GM23338 (cell line): ENCODE results near the gene ZYG11B. TPM values are rescaled to one million over a fixed set of nuclear protein-coding genes. Genes with fewer than 3 reads are reported as not detected.
A peak's percentile ranks its signal among the peaks of the same experiment; 100 is the strongest.
"Not testable (repeated sequence)": the region's sequence is repeated elsewhere in the genome, so short reads cannot be mapped to it uniquely, and the experiment has no call there.

Experiments used
- ATAC-seq: fragments of 200-7000 bp; cut with Tn5 transposase; 3 replicates; pipeline ENCODE4 v1.9.1; 2020
- DNase-seq: peaks from one replicate; pipeline ENCODE4 v3.0.0-alpha.2; 2015; ENCODE audit warnings: low spot score
- H2AFZ ChIP-seq: fragments of 200-600 bp; sonication (generic); 2 replicates; pipeline ENCODE4 v1.8.0; 2016; ENCODE audit warnings: antibody characterized with exemption, mild to moderate bottlenecking, moderate library complexity
- H3F3A ChIP-seq: fragments of 200-600 bp; sonication (generic); replicated peaks from 2 replicates; pipeline ENCODE4 v1.8.0; 2017; ENCODE audit warnings: antibody characterized with exemption, mixed run types, low read depth
- H3K27ac ChIP-seq: fragments of 200-600 bp; sonication (generic); 2 replicates; pipeline ENCODE4 v1.6.1; 2016; ENCODE audit warnings: low read depth
- H3K27me3 ChIP-seq: fragments of 200-600 bp; sonication (generic); 2 replicates; pipeline ENCODE4 v1.8.0; 2016; ENCODE audit warnings: mild to moderate bottlenecking, mixed run types, moderate library complexity; ENCODE audit not compliant: insufficient read depth
- H3K36me3 ChIP-seq: fragments of 200-600 bp; sonication (generic); 2 replicates; pipeline ENCODE4 v1.8.0; 2016; ENCODE audit warnings: mild to moderate bottlenecking; ENCODE audit not compliant: insufficient read depth
- H3K4me1 ChIP-seq: fragments of 200-600 bp; sonication (generic); 2 replicates; pipeline ENCODE4 v1.8.0; 2016; ENCODE audit warnings: mild to moderate bottlenecking, moderate library complexity; ENCODE audit not compliant: insufficient read depth
- H3K4me2 ChIP-seq: fragments of 200-600 bp; sonication (generic); 2 replicates; pipeline ENCODE4 v1.7.1; 2017; ENCODE audit warnings: mixed run types
- H3K4me3 ChIP-seq: fragments of 200-600 bp; sonication (generic); 2 replicates; pipeline ENCODE4 v1.6.1; 2016; ENCODE audit warnings: mixed run types
- H3K79me2 ChIP-seq: fragments of 200-600 bp; sonication (generic); replicated peaks from 2 replicates; pipeline ENCODE4 v1.8.0; 2017; ENCODE audit warnings: mild to moderate bottlenecking; ENCODE audit not compliant: insufficient read depth
- H3K9me2 ChIP-seq: fragments of 200-600 bp; sonication (generic); 2 replicates; pipeline ENCODE4 v1.8.0; 2017; ENCODE audit not compliant: insufficient read depth
- H4K20me1 ChIP-seq: fragments of 200-600 bp; sonication (generic); replicated peaks from 2 replicates; pipeline ENCODE4 v1.8.0; 2017; ENCODE audit warnings: mild to moderate bottlenecking; ENCODE audit not compliant: insufficient read depth
- H3K27ac Mint-ChIP-seq: 2 replicates; pipeline ENCODE4 v1.8.0; 2020; ENCODE audit warnings: inconsistent platforms, mild to moderate bottlenecking, moderate library complexity, mixed read lengths
- H3K27me3 Mint-ChIP-seq: 3 replicates; pipeline ENCODE4 v1.8.0; 2022; ENCODE audit warnings: low read depth, mild to moderate bottlenecking, moderate library complexity, mixed read lengths, inconsistent platforms; ENCODE audit not compliant: insufficient read depth, poor library complexity
- H3K36me3 Mint-ChIP-seq: 3 replicates; pipeline ENCODE4 v1.8.0; 2021; ENCODE audit warnings: low read depth, mild to moderate bottlenecking, inconsistent platforms, moderate library complexity, mixed read lengths
- H3K4me1 Mint-ChIP-seq: 3 replicates; pipeline ENCODE4 v1.8.0; 2020; ENCODE audit warnings: mild to moderate bottlenecking, inconsistent platforms, mixed read lengths
- H3K4me3 Mint-ChIP-seq: 3 replicates; pipeline ENCODE4 v1.8.0; 2021; ENCODE audit warnings: moderate library complexity, mild to moderate bottlenecking, inconsistent platforms, mixed read lengths
- H3K9me3 Mint-ChIP-seq: 3 replicates; pipeline ENCODE4 v1.8.0; 2020; ENCODE audit warnings: moderate library complexity, mild to moderate bottlenecking, inconsistent platforms, mixed read lengths
- CREB1 ChIP-seq: fragments of 250-450 bp; sonication (Bioruptor Pico); IDR thresholded peaks from 2 replicates; pipeline ENCODE4 v1.5.0; 2020; ENCODE audit warnings: low read depth, mild to moderate bottlenecking, moderate library complexity
- EZH2 ChIP-seq: fragments of 200-600 bp; sonication (generic); IDR thresholded peaks from one replicate; pipeline ENCODE4 v1.8.0; 2017; ENCODE audit warnings: antibody characterized with exemption, mild to moderate bottlenecking, low read depth; ENCODE audit not compliant: unreplicated experiment
- JUNB ChIP-seq: IDR thresholded peaks from one replicate; pipeline ENCODE4 v1.6.1; 2016; ENCODE audit warnings: antibody characterized with exemption; ENCODE audit not compliant: unreplicated experiment
- NANOG ChIP-seq: IDR thresholded peaks from 2 replicates; pipeline ENCODE4 v1.6.1; 2016; ENCODE audit warnings: antibody characterized with exemption, borderline replicate concordance
- STAT1 ChIP-seq: IDR thresholded peaks from one replicate; pipeline ENCODE4 v1.6.1; 2016; ENCODE audit warnings: antibody characterized with exemption; ENCODE audit not compliant: unreplicated experiment
- ZNF114 ChIP-seq: fragments of 250-450 bp; sonication (Bioruptor Pico); IDR thresholded peaks from 2 replicates; pipeline ENCODE4 v1.5.0; 2020; ENCODE audit warnings: mild to moderate bottlenecking, moderate library complexity
- ZNF331 ChIP-seq: fragments of 250-450 bp; sonication (Bioruptor Pico); IDR thresholded peaks from 2 replicates; pipeline ENCODE4 v1.5.0; 2020; ENCODE audit warnings: low read depth, mild to moderate bottlenecking, moderate library complexity
- polyA plus RNA-seq: library from polyadenylated mRNA; unstranded; fragments of >200 nt; fragmentation: Nextera tagmentation; extraction: Ambion mirVana; gene quantifications from 2 replicates; pipeline ENCODE4 v1.2.1, GENCODE V29; 2016
- total RNA-seq: library from RNA; depleted of rRNA; stranded (reverse); fragments of >200 nt; shearing (Covaris generic); gene quantifications from 2 replicates; pipeline ENCODE4 v1.2.3, GENCODE V29; 2014
- TF ChIP-seq, protein P1 (sequence below), 2 experiments: fragments of 200-600 bp in 1 of 2; sonication (generic) in 1 of 2; conservative IDR thresholded peaks; 2 replicates each; pipeline versions ENCODE4 v1.5.1 to v1.6.1; 2016 to 2017; ENCODE audit warnings: antibody characterized with exemption in 2 of 2, low read depth in 2 of 2, mild to moderate bottlenecking in 2 of 2, moderate library complexity in 1 of 2
- TF ChIP-seq, protein P2 (sequence below): IDR thresholded peaks from one replicate; pipeline ENCODE4 v1.6.1; 2018; ENCODE audit warnings: antibody characterized with exemption; ENCODE audit not compliant: unreplicated experiment
- TF ChIP-seq, protein P3 (sequence below): IDR thresholded peaks from 2 replicates; pipeline ENCODE4 v1.6.1; 2016; ENCODE audit warnings: antibody characterized with exemption

The ZYG11B gene
- total and polyA plus RNA-seq, 2 experiments from 2014 or later: 7.8 to 42.3 TPM

DNA sequence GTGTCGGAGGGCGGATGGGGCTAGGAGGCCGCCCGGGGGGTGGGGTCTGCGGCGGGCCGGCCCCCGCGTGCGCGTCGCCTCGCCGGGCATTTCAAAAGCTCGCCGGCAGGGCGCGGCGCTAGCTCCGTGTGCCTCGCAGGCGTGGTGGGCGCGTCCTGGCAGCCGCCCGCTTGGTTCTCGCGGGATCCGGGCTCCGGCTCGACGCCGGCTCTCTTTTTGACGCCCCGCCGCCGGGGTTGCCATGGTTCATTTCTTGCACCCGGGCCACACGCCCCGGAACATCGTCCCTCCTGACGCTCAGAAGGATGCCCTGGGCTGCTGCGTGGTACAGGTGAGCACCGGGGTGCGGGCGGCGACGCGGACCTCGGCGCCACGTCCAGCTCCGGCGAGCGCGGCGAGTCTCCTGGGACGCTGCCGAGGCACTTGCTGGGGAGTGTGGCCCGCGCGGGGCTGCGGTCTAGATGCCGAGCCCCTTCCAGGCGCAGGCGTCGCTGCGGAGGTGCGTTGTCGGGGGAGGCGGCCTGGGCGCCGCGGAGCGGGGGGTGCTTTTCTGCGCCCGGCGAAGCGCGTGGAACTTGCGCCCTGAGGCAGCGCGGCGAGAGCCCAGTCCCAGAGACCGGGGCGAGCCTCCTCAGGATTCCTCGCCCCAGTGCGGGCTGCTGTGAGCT lies 116.5 kb downstream of the ZYG11B start, which contains the start of gene ZYG11A:
Gene ZYG11A (plus strand): TSS at position 118 of the 668 bp plus-strand sequence. CDS start 124 bp downstream, at position 242.
- no peaks in the 10 kb centered on the region for H3K4me1 Mint-ChIP-seq
- Histone ChIP-seq H3K27ac (no peak within 1 kb of the TSS), H3K36me3 (no peaks in the 10 kb centered on the region), H3K4me3 (peak within 1 kb of the TSS; percentile 79), H3K79me2 (peaks cover 15% of the 10 kb centered on the region; the same call in 1 of the 2 replicates), H3F3A (peaks cover 5% of the 10 kb centered on the region; the same call in 1 of the 2 replicates), H3K27me3 (peaks cover 46% of the 10 kb centered on the region), H3K9me2 (no peaks in the 10 kb centered on the region), H3K4me1 (no peaks in the 10 kb centered on the region), H4K20me1 (no peaks in the 10 kb centered on the region), H3K4me2 (peak within 1 kb of the TSS; percentile 92), H2AFZ (peak within 1 kb of the TSS; percentile 99)
- peak; percentile 84 for ATAC-seq
- no peak within 1 kb of the TSS for H3K27ac Mint-ChIP-seq
- no peaks in the 10 kb centered on the region for H3K9me3 Mint-ChIP-seq
- H3K36me3 Mint-ChIP-seq: no peaks in the 10 kb centered on the region
- TF ChIP-seq, protein P1, sequence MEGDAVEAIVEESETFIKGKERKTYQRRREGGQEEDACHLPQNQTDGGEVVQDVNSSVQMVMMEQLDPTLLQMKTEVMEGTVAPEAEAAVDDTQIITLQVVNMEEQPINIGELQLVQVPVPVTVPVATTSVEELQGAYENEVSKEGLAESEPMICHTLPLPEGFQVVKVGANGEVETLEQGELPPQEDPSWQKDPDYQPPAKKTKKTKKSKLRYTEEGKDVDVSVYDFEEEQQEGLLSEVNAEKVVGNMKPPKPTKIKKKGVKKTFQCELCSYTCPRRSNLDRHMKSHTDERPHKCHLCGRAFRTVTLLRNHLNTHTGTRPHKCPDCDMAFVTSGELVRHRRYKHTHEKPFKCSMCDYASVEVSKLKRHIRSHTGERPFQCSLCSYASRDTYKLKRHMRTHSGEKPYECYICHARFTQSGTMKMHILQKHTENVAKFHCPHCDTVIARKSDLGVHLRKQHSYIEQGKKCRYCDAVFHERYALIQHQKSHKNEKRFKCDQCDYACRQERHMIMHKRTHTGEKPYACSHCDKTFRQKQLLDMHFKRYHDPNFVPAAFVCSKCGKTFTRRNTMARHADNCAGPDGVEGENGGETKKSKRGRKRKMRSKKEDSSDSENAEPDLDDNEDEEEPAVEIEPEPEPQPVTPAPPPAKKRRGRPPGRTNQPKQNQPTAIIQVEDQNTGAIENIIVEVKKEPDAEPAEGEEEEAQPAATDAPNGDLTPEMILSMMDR (conservative IDR thresholded peaks at IDR 0.05; ENCODE audit: low read depth in 2 of 2): no peak
- TF ChIP-seq CREB1: peak; percentile 63
- H3K27me3 Mint-ChIP-seq: peaks cover 41% of the 10 kb centered on the region
- H3K4me3 Mint-ChIP-seq: peak within 1 kb of the TSS; percentile 68
- peak; percentile 93 for DNase-seq

DNA sequence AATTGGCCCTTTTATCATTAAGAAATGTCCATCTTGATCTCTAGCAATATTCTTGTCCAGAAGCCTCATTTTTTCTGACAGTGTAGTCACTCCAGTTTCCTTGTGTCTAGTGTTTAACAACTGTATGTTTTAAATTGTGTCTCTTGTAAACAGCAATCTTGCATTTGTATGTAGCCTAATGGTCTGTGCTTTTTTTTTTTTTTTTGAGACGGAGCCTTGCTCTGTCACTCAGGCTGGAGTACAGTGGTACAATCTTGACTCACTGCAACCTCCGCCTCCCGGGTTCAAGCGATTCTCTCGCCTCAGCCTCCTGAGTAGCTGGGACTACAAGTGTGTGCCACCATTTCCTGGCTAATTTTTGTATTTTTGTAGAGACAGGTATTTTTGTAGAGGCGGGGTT lies 118.9 kb downstream of the ZYG11B start:
- H3K36me3 ChIP-seq, H3K9me2 ChIP-seq, H3K4me1 ChIP-seq, DNase-seq, H3K9me3 Mint-ChIP-seq, H3K36me3 Mint-ChIP-seq, ATAC-seq, H3K4me3 Mint-ChIP-seq, H3K4me2 ChIP-seq, H3K4me1 Mint-ChIP-seq, H3F3A ChIP-seq, H2AFZ ChIP-seq, H4K20me1 ChIP-seq, H3K27ac Mint-ChIP-seq, H3K27ac ChIP-seq, H3K4me3 ChIP-seq: not testable (repeated sequence)
- H3K27me3 Mint-ChIP-seq: peaks cover 38% of the 10 kb centered on the region
- peaks cover 15% of the 10 kb centered on the region; the same call in 1 of the 2 replicates for H3K79me2 ChIP-seq
- H3K27me3 ChIP-seq: peaks cover 46% of the 10 kb centered on the region

DNA sequence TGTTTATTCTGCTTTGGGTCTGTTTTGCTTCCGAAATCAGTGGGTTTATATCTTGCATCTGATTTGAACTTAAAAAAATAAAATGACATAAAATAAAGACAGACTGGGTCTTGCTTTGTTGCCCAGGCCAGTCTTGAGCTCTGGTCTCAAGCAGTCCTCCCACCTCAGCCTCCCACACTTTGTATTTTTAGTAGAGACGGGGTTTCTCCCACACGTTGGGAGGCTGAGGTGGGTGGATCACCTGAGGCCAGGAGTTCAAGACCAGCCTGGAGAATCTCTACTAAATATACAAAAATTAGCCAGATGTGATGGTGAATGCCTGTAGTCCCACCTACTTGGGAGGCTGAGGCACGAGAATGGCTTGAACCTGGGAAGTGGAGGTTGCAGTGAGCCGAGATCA lies 122.2 kb downstream of the ZYG11B start:
- Histone ChIP-seq H3F3A (peaks cover 5% of the 10 kb centered on the region; the same call in 1 of the 2 replicates), H3K4me2 (no peak overlapping the region), H3K4me1 (no peaks in the 10 kb centered on the region), H3K79me2 (peaks cover 15% of the 10 kb centered on the region; the same call in 1 of the 2 replicates), H3K36me3 (no peaks in the 10 kb centered on the region), H3K4me3 (no peak overlapping the region), H3K27ac (no peak overlapping the region), H3K9me2 (no peaks in the 10 kb centered on the region), H4K20me1 (no peaks in the 10 kb centered on the region), H2AFZ (no peak overlapping the region), H3K27me3 (peaks cover 23% of the 10 kb centered on the region)
- H3K4me1 Mint-ChIP-seq: no peaks in the 10 kb centered on the region
- H3K4me3 Mint-ChIP-seq: no peak overlapping the region
- peaks cover 14% of the 10 kb centered on the region for H3K27me3 Mint-ChIP-seq
- H3K36me3 Mint-ChIP-seq: no peaks in the 10 kb centered on the region
- no peak for ATAC-seq
- no peak overlapping the region for H3K27ac Mint-ChIP-seq
- no peak for DNase-seq
- no peaks in the 10 kb centered on the region for H3K9me3 Mint-ChIP-seq
- TF ChIP-seq ZNF114 (CRISPR knock-in tag) (no peak), ZNF331 (no peak), CREB1 (no peak), EZH2 (no peak), NANOG (no peak), JUNB (no peak), STAT1 (no peak)
- TF ChIP-seq, protein P2, sequence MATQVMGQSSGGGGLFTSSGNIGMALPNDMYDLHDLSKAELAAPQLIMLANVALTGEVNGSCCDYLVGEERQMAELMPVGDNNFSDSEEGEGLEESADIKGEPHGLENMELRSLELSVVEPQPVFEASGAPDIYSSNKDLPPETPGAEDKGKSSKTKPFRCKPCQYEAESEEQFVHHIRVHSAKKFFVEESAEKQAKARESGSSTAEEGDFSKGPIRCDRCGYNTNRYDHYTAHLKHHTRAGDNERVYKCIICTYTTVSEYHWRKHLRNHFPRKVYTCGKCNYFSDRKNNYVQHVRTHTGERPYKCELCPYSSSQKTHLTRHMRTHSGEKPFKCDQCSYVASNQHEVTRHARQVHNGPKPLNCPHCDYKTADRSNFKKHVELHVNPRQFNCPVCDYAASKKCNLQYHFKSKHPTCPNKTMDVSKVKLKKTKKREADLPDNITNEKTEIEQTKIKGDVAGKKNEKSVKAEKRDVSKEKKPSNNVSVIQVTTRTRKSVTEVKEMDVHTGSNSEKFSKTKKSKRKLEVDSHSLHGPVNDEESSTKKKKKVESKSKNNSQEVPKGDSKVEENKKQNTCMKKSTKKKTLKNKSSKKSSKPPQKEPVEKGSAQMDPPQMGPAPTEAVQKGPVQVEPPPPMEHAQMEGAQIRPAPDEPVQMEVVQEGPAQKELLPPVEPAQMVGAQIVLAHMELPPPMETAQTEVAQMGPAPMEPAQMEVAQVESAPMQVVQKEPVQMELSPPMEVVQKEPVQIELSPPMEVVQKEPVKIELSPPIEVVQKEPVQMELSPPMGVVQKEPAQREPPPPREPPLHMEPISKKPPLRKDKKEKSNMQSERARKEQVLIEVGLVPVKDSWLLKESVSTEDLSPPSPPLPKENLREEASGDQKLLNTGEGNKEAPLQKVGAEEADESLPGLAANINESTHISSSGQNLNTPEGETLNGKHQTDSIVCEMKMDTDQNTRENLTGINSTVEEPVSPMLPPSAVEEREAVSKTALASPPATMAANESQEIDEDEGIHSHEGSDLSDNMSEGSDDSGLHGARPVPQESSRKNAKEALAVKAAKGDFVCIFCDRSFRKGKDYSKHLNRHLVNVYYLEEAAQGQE: no peak
- TF ChIP-seq, protein P3, sequence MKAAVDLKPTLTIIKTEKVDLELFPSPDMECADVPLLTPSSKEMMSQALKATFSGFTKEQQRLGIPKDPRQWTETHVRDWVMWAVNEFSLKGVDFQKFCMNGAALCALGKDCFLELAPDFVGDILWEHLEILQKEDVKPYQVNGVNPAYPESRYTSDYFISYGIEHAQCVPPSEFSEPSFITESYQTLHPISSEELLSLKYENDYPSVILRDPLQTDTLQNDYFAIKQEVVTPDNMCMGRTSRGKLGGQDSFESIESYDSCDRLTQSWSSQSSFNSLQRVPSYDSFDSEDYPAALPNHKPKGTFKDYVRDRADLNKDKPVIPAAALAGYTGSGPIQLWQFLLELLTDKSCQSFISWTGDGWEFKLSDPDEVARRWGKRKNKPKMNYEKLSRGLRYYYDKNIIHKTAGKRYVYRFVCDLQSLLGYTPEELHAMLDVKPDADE: no peak
